Cardiac fibroblast (primary cell): ENCODE measurements around the gene KRT6B.

Source experiments
- DNase-seq, 2 donors: peaks; one replicate each; pipeline versions ENCODE4 v3.0.0 to v3.0.0-alpha.2; 2010; ENCODE audit warnings: low read depth in 2 of 2
- H3K4me3 ChIP-seq, 2 donors: replicated peaks in 1 of 2; 1 replicate in 1 of 2; 2 replicates in 1 of 2; pipeline ENCODE4 v1.5.1; 2011; ENCODE audit warnings: low read depth in 2 of 2, low read length in 2 of 2, mild to moderate bottlenecking in 2 of 2, moderate library complexity in 1 of 2
- TF ChIP-seq, protein P1 (sequence below): IDR thresholded peaks from one replicate; pipeline ENCODE4 v1.5.1; 2011; ENCODE audit warnings: low read depth, mild to moderate bottlenecking, low read length, inconsistent platforms

KRT6B gene

DNA sequence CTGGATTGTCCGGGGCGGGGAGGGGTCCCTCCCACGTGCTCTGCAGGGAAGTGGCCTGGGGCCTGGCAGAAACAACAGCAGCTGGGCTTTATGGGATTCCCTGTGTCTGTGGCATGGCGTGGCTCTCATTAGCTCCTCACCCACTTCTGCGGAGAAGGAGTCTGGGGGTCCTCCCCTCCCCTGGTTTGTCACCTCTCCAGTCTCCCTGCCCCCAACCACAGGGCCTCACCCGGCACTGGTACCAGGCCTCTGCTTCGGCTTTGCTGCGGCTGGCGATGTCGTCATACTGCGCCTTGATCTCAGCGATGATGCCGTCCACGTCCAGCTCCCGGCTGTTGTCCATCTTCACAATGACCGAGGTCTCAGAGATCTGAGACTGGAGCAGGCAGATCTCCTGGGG lies 52.2 kb downstream of the KRT6B start:
- no peak for DNase-seq
- no peak overlapping the region for H3K4me3 ChIP-seq
- TF ChIP-seq, protein P1, sequence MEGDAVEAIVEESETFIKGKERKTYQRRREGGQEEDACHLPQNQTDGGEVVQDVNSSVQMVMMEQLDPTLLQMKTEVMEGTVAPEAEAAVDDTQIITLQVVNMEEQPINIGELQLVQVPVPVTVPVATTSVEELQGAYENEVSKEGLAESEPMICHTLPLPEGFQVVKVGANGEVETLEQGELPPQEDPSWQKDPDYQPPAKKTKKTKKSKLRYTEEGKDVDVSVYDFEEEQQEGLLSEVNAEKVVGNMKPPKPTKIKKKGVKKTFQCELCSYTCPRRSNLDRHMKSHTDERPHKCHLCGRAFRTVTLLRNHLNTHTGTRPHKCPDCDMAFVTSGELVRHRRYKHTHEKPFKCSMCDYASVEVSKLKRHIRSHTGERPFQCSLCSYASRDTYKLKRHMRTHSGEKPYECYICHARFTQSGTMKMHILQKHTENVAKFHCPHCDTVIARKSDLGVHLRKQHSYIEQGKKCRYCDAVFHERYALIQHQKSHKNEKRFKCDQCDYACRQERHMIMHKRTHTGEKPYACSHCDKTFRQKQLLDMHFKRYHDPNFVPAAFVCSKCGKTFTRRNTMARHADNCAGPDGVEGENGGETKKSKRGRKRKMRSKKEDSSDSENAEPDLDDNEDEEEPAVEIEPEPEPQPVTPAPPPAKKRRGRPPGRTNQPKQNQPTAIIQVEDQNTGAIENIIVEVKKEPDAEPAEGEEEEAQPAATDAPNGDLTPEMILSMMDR = no peak

DNA sequence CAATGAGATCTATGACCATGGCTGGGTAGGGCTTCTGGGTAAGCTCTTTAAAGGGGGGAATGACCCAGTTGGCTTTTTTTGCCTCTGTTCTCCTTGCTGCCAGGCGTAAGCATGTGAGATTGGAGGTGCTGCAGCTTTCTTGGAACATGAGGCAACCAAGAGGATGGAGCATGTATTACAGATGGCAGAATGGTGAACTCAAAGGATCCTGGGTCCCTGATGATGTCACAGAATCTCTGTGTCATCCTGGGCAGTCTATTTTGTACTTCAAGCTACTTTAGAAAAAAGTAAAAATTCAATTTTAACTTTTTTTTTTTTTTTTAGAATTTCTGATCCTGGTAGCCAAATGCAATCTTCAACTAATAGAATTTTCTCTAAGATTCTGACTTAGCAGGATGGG lies 53.8 kb downstream of the KRT6B start:
- TF ChIP-seq, protein P1 = no peak
- H3K4me3 ChIP-seq = no peak overlapping the region
- peak in 1 of 2 donors; percentile 25 for DNase-seq

DNA sequence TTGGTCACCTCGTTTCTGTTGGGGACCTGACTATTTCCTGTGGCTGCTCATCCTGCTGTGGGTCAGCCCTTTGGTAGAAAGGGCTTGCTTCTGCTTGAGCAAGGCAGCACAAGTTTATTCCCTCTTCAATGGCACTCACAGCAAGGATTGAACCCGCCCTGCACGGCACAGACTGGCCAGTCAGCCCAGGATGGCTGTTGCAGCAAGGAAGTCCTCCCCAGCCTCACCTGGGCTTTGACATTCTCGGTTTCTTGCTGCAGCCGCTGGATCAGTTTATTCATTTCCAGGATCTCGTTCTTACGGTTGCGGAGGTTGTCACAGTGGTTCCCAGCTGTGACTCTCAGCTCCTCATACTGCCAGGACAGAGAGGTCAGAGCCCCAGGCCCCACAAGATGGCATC lies 55.3 kb downstream of the KRT6B start:
- no peak for DNase-seq
- no peak overlapping the region for H3K4me3 ChIP-seq
- TF ChIP-seq, protein P1 = no peak
